Thoracic aorta (tissue), 2 donors: ENCODE measurements around the gene SLC25A20. TPM values are rescaled to one million over a fixed set of nuclear protein-coding genes. Genes with fewer than 3 reads are reported as not detected.

Source experiments
- ATAC-seq: fragments of 150-250 bp; one replicate; pipeline ENCODE4 v1.8.0; 2017; ENCODE audit warnings: low read depth; ENCODE audit not compliant: insufficient number of reproducible peaks, low FRiP score
- DNase-seq: peaks from one replicate; pipeline ENCODE4 v3.0.0-alpha.2; 2020; ENCODE audit warnings: low spot score
- H3K27ac ChIP-seq, 2 donors: fragments of 200-600 bp; sonication (generic); 1 replicate in 1 of 2; 2 replicates in 1 of 2; pipeline ENCODE4 v1.5.1; 2016; ENCODE audit warnings: mild to moderate bottlenecking in 2 of 2, moderate library complexity in 2 of 2
- H3K27me3 ChIP-seq: fragments of 200-600 bp; sonication (generic); replicated peaks from 2 replicates; pipeline ENCODE4 v1.6.0; 2016; ENCODE audit warnings: mild to moderate bottlenecking; ENCODE audit not compliant: insufficient read depth
- H3K36me3 ChIP-seq: fragments of 200-600 bp; sonication (generic); one replicate; pipeline ENCODE4 v1.5.1; 2016
- H3K4me1 ChIP-seq, 2 donors: fragments of 200-600 bp; sonication (generic); 1 replicate in 1 of 2; 2 replicates in 1 of 2; pipeline versions ENCODE4 v1.5.1 to v1.6.0; 2016; ENCODE audit warnings: low read depth in 2 of 2, mild to moderate bottlenecking in 1 of 2; ENCODE audit not compliant: control insufficient read depth in 1 of 2
- H3K4me3 ChIP-seq: fragments of 200-600 bp; sonication (generic); 2 replicates; pipeline ENCODE4 v1.5.1; 2016; ENCODE audit warnings: mild to moderate bottlenecking
- H3K9me3 ChIP-seq: fragments of 200-600 bp; sonication (generic); 2 replicates; pipeline ENCODE4 v1.5.1; 2016
- total RNA-seq, 2 donors: library from RNA; depleted of rRNA; stranded (reverse); fragments of >200 nt; gene quantifications; one replicate each; pipeline versions ENCODE4 v1.1.0 to v1.2.3, GENCODE V29; 2016
- TF ChIP-seq, protein P1 (sequence below): fragments of 200-600 bp; sonication (generic); IDR thresholded peaks from one replicate; pipeline ENCODE4 v1.5.1; 2019; ENCODE audit warnings: antibody characterized with exemption

The SLC25A20 gene
- total RNA-seq, 2 donors from 2014 or later: 12.3 to 27.1 TPM

- Histone ChIP-seq H3K4me3 (no peak overlapping the region), H3K27ac (no peak overlapping the region), H3K4me1 (no peaks in the 10 kb centered on the region), H3K9me3 (no peaks in the 10 kb centered on the region), H3K27me3 (no peaks in the 10 kb centered on the region), H3K36me3 (no peaks in the 10 kb centered on the region)
- DNase-seq: no peak
- TF ChIP-seq, protein P1, sequence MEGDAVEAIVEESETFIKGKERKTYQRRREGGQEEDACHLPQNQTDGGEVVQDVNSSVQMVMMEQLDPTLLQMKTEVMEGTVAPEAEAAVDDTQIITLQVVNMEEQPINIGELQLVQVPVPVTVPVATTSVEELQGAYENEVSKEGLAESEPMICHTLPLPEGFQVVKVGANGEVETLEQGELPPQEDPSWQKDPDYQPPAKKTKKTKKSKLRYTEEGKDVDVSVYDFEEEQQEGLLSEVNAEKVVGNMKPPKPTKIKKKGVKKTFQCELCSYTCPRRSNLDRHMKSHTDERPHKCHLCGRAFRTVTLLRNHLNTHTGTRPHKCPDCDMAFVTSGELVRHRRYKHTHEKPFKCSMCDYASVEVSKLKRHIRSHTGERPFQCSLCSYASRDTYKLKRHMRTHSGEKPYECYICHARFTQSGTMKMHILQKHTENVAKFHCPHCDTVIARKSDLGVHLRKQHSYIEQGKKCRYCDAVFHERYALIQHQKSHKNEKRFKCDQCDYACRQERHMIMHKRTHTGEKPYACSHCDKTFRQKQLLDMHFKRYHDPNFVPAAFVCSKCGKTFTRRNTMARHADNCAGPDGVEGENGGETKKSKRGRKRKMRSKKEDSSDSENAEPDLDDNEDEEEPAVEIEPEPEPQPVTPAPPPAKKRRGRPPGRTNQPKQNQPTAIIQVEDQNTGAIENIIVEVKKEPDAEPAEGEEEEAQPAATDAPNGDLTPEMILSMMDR: no peak
- no peak for ATAC-seq
These were observed 17.7 kb downstream of the SLC25A20 start for GRCh38 chr3:48881006-48881405.

DNA sequence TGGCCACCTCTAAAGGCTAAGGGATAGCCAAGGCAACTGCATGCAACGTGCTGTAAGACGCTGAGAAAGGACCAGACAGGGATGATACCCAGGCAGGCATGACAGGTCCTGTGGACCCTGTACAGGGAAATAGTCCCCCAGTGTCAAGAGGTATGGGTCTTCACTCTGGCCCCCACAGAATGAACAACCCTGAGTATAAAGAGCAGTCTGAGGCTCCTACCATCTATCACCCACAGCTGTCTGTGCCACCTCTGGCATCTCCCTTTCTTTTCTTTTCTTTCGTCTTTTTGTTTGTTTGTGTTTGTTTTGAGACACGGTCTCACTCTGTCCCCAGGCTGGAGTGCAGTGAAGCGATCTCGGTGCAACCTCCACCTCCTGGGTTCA is 18.7 kb downstream of the SLC25A20 start:
- Histone ChIP-seq H3K4me1 (no peaks in the 10 kb centered on the region), H3K27me3 (no peaks in the 10 kb centered on the region), H3K4me3 (no peak overlapping the region), H3K27ac (no peak overlapping the region), H3K36me3 (no peaks in the 10 kb centered on the region), H3K9me3 (no peaks in the 10 kb centered on the region)
- TF ChIP-seq, protein P1: no peak
- ATAC-seq: no peak
- DNase-seq: no peak

DNA sequence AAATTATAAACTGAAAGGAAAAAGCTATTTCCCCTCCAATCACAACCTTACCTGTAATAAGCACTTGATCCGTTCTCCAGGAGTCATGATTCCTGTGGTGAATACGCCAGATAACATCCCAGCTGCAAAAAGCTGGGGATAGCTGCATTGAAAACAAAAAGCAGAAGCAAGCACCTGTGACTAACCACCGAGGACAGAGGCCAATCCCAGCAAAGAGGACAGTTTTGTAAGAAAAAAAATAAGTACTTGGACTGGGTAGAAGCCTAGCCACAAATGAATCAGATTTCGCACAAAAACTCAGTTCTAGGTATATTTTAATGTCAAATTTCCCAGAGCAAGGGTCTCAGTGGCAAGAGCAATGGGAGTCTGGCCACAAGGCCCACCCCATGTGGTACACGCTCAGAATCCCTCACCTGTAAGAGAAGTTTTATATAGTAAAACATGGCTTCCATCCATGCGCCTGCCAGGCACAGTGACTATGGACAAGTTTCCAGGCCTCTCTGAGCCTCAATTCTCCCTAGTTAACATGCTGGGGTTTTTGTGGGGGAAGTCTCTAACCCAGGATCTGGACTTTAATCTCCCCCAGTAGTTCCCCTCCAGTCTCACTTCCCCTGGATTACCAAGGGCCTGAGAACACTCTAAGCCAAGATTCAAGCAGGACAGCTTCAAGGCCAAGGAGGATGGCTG is 19.2 kb downstream of the SLC25A20 start:
- Histone ChIP-seq H3K4me1 (no peaks in the 10 kb centered on the region), H3K27me3 (no peaks in the 10 kb centered on the region), H3K27ac (no peak overlapping the region), H3K4me3 (no peak overlapping the region), H3K36me3 (no peaks in the 10 kb centered on the region), H3K9me3 (no peaks in the 10 kb centered on the region)
- TF ChIP-seq, protein P1: no peak
- no peak for DNase-seq
- ATAC-seq: no peak

DNA sequence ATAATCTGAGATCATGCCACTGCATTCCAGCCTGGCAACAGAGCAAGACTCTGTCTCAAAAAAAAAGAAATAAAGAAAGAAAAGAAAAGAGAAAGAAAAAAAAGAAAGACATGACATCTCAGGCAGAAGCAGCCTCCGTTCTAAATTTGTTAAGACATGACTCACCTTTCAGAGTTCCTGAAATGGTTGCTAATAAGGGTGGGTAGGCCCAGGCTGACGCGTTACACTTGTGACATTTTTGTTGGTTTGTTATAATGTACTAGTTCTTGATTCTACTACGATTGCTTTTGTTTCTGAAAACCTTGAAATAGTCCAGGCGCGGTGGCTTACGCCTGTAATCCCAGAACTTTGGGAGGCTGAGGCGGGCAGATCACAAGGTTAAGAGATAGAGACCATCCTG is 21.0 kb downstream of the SLC25A20 start:
- Histone ChIP-seq H3K4me1 (no peaks in the 10 kb centered on the region), H3K27me3 (no peaks in the 10 kb centered on the region), H3K9me3 (no peaks in the 10 kb centered on the region), H3K36me3 (no peaks in the 10 kb centered on the region), H3K4me3 (no peak overlapping the region), H3K27ac (no peak overlapping the region)
- TF ChIP-seq, protein P1: no peak
- no peak for DNase-seq
- no peak for ATAC-seq

DNA sequence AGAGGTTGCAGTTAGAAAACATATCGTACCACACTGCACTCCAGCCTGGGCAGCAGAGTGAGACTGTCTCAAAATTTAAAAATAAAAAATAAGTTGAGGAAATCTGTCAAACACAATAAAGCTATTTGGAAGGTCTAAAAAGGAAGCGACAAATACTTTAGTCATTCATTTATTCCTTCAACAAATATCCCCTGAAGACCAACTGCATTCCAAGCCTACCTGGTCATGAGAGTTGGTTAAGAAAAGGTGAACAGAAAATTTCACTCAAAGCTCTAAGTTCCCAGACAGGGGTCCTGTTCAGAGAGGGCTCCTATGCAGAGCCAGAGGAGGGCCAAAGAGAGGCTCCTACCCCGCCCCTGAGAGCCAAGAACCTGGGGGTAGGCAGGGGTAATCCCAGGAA is 35.6 kb downstream of the SLC25A20 start:
- TF ChIP-seq, protein P1: no peak
- Histone ChIP-seq H3K9me3 (no peaks in the 10 kb centered on the region), H3K27me3 (no peaks in the 10 kb centered on the region), H3K27ac (no peak overlapping the region), H3K4me3 (no peak overlapping the region), H3K4me1 (no peaks in the 10 kb centered on the region), H3K36me3 (peaks cover 25% of the 10 kb centered on the region)
- ATAC-seq (no peak), DNase-seq (no peak)
